ENCODE data around the gene CTSH. TPM values are rescaled to one million over a fixed set of nuclear protein-coding genes. Genes with fewer than 3 reads are reported as not detected.
"Not testable (repeated sequence)": the region's sequence is repeated elsewhere in the genome, so short reads cannot be mapped to it uniquely, and the experiment has no call there.

CTSH gene
- total RNA-seq, 1 donor from 2014 or later: 80.6 TPM

DNA sequence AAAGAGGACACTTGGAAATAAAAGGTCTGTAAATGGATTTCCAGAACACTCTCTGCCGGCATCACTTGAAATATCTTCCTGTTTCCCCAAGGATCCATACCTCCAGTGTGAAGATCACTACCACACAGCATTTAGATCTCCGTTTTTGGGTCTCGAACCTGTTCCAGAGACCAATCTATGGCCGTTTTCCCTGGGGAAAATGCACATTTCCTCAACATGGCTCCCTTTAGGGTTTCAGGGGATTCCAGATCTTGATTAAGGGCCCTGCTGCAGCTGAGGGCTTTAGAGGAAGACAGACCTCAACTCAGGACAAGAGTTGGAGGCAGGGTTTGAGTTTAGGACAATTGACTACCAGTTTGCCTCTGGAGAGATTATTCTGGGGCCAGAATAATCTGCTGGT lies 2.1 kb downstream of the CTSH start:
- intact Hi-C loops (cut with micrococcal nuclease): no loop called here

DNA sequence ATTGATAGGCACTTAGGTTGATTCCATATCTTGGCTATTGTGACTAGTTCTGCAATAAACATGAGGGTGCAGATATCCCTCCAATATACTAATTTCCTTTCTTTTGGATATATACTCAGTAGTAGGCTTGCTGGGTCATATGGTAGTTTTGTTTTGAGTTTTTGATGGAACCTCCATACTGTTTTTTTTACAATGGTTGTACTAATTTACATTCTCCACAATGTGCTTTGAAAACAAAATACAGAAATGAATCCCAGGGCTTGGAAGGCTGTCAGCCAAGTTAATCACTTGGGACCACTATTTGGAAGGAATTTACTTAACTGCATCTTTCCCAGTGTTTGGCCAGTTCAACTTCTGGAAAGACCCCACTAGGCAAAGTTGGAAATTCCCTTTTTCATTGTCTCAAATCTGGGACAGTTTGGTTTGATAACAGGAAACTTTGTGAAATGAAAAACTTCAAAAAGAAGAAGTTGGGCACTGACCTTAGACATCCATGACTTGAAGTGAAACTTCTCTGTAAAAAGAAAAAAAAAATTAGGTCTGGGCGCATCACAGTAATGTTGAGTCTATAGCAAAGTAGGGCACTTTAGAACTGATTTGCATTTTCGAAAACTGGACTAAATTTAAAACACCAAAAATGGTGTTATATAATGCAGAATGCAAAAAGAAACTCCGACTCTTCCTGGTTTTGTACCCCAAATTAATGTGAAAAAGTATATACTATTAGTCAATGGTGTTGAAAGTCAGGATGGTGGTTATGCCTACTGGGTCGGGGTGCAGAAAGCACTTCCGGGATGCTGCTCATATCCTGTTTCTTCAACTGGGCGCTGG lies 6.0 kb downstream of the CTSH start:
- intact Hi-C loops (cut with micrococcal nuclease): no loop called here

DNA sequence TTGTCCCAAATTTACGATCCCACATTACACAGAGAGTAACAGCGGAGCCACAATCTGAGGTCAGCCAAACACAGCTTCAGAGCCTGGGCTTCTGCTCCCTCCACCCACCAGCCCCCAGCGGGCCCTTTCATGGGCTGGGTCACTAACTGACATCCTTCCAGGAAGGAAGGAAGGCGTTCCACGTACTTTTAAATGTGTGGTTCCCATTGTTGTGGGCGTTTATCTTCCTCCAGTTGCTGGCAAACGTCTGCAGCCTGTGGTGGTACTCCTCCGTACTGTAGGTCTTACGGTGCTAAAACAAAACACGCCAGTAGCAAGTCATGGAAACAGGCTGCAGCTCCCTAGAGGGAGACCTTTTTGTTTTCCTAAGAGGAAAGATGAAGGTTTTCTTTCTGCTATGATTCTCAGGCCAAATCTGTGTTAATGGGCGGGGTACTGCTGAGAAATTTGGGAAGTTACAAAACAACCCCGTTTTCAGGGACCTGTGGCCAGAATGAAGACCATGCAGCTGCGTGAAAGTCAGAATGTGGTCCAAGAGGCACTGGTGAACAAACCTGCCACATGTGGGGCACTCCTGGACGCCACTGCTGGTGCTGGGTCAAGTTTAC lies 7.6 kb downstream of the CTSH start:
- intact Hi-C loops (cut with micrococcal nuclease): no loop called here

DNA sequence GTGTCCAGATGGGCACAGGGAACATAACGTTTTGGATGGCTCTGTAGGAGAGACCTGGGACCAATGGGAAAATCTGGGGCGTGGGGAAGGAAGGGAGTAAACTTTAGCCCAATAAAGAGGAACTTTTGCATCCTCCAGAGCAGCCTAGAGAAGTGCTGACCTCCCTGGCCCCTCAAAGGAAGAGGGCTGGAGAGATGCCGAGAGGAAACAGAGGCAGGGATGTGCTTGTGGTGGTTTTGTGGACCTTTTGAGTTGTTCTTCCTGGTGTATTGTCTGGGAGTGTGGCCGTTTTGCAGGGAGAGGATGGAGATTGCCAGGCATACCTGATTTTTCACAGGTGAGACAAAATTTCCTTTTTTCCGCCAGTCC lies 10.2 kb downstream of the CTSH start:
- intact Hi-C loops (cut with micrococcal nuclease): no loop called here

DNA sequence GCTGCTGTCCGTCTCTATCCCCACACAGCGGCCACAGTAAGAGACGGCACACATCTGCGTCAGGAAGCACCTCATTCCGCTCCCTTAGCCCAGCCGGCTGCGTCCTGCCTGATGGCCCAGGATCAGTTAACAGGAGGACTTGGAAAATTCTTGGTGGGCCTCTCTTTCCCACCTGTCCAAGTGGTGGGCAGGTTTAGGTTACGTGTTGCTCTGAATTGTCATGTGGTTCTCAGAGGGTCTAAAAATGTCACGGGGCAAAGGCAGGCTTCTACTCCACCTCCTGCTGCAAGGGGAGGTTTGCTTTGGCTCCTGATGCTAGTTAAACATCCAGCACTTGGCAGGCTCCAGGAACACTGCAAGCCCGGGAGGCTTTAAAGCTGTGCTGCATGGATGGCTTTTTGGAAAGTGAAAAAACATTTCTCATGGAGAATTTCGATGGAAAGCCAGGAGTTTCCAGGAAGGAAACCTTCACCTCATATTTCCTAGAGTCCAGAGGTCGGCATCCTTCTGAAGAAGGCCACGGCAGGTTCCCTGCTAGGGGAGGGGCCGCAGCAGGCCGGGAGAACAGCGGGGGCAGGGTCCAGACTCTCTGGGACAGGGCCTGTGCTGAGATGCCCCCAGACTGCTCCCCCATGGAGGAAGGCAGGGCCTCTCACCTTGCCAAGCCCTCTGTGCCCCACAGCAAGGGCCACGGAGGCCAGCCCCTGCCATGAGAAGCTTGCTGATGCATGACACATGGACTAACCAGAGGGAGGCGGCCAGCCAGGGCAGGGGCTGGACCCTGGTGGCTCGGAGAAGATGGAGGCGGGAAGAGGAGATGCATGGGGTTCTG lies 10.8 kb downstream of the CTSH start:
- intact Hi-C loops (cut with micrococcal nuclease): no loop called here

DNA sequence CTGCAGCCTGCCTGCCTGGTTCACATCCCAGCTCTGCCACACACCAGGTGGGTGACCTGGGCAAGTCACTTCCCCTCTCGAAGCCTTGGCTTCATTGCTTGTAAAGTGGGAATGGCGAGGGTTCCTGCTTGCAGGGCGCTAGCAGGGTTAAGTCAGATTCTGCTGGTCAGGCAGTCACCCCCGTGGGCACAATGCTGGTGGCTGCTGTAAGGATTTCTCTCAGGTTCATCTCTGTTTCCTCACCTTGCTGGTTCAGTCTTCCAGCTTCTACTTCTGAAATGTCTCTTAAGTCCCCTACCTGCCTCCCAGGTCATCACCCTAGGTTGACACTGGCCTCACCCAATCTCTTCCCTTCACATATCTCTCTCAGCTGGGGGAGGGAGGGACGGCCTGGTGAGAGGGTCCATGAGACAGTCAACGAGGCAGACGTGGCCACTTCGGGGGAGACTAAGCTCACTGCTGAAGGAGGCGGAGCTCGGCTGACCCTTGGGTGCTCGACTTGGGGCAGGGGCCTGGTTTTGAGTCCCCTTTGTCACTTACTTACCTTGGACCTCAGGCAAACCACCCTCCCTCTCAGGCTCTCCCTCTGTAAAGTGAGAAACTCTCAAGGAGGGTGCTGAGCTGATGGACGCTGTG lies 11.5 kb downstream of the CTSH start:
- intact Hi-C loops (cut with micrococcal nuclease): no loop called here

DNA sequence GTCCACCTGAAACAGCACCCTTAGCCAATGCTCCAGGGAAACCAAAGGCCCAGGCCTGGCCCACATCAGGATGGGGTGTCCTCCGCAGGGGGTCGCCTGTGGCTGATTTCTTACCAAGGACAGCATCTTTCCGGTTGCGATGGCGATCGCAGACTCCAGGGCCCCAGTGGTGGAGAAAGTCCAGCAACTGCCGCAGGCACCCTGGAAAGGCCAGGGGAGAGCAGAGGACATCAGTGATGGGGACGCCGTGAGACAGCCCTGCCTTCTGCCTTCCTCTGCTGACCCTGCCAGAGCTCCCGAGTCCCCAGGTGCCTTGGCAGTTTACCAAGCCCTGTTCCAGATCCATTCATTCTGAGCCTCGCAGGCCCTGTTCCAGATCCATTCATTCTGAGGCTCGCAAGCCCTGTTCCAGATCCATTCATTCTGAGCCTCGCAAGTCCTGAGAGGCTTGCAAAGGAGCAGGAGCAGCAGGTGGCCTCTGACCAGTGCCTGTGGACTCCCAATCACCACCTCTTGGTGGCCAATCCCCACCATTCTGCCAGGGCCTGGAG lies 12.5 kb downstream of the CTSH start:
- intact Hi-C loops (cut with micrococcal nuclease): no loop called here

DNA sequence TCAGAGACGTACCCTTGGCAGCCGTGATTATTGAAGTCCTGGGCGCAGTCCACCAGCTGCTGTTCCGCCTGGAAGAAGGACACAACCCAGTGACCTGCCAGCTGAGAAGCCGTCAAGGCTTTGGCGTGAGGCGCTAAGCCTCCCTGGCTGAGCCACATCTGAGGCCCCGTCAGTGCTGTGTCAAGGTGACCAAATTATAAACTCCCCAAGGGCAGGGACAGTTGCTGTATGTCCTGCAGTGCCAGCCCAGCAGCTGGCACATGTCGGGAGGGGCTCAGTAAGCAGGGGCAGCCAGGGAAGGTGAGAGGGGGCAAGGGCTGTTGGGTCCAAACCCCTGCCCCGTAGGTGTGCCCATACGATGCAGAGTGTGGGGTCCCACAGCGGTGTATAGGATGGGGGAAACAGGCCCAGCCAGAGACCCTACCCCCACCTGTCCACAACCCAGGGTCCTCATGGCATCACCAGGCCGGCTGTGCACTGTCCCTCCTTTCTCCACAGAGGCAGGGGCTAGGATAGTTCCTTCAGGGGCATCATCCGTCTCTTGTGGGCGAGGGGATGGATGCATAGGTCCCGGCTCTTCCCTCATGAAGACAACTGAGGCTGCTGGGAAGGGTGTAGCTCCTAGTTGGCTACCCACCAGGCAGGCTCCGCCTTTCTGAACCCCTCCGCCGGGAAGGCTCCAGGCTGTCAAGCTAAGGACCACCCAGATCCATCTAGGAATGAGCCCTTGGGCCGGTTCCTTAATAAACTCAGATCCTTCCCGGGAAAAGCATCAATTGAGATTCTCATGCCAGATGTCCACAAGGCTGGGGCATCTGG lies 13.2 kb downstream of the CTSH start:
- intact Hi-C loops (cut with micrococcal nuclease): no loop called here

DNA sequence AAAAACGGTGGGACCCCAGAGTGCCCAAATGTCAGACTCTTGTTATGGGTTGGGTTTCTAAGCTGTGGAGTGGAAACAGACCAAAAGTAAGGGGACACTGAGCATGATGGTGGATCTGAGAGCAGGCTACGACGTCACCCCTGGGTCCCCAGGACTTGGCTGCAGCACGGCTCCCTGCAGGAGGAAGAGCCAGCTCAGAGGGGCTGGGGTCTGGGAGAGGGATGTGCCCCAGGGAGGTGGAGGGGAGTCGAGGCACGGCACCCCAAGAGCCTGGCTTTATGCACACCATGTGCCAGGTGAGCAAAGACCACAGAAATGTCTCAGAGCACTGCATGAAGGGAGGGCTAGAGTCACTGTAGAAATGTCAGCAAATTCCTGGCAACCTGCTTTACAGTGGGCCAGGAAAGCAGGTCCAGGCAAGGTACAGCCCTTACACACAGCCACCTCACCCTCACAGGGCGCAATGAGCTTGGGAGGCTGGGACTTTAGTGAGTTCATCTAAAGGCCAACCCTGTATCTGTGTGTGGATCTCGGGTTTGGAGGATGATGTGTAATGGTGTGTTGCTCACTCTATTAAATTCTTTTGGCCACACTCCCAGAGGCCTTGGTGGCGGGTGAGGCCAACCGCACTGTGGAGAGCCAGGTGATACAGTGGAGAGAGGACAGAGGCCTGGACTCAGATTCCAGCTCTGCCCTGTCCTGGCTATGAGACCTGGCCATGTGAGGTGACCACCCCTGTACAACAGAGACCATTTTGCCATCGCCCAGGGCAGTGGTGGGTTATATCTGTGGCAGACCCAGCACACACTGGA lies 14.1 kb downstream of the CTSH start:
- intact Hi-C loops (cut with micrococcal nuclease): no loop called here

DNA sequence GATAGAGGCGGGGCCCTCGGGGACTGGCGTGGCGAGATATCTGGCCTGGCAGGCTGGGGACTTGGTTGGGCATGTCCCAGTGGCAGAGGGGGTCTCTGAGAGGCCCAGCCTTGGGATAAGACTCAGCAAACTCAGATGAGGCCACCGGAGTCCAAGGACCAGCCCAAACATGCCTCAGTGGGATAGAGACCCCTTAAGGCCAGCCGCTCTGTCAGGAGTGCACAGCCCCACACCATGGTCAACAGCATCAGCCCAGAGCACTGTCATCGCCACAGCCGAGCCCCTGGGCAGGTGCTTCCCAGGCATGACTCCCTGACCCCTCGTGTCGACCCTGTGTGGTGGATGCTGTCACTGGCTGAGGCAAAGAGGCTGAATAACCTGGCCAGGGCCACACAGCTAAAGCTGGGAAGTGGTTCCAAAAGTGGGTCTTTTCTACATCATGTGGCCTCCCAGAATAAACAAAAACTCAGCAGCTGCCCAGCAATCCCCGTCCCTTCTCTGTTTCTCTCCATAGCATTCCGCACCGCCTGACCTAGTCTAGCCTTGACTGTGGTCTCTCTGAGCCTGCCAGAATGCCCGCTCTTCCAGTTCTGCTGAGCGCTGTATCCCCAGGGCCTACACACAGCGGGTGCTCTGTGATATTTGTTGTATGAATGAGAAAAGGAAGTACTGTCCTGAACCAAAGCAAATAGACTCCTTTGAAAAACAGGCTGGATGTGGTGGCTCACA lies 15.1 kb downstream of the CTSH start:
- intact Hi-C loops (cut with micrococcal nuclease): no loop called here

DNA sequence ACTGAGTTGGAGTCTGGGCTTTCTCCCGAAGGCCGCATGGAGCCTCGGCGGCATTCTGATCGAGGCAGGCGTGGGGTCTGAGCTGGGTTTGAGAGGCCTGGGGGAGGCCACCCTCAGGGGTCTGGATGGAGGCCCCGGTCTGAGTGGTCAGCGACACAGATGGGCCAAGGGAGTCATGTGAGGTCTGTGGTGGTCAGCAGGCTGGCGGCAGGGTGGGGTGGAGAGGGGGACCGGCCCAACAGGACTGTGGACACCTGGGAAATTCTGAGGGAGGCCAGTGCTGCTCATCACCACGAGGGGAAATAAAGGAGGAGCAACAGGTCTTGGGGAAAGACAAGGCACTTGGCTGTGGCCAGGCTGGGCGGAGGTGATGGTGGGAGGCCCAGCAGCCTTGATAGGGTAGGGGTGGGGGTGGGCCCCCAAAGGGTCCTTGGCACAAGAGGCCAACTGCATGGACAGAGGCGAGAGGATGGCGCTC lies 16.2 kb downstream of the CTSH start:
- intact Hi-C loops (cut with micrococcal nuclease): no loop called here

DNA sequence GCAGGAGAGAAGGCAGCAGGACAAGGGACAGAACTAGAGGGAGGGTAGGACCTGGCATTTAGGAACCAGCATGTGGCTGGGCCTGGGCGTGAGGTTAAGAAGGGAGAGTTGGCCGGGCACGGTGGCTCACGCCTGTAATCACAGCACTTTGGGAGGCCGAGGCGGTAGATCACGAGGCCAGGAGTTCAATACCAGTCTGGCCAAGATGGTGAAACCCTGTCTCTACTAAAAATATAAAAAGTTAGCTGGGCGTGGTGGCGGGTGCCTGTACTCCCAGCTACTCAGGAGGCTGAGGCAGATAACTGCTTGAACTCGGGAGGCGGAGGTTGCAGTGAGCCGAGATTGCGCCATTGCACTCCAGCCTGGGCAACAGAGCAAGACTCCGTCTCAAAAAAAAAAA lies 16.7 kb downstream of the CTSH start:
- intact Hi-C loops (cut with micrococcal nuclease): not testable (repeated sequence)

DNA sequence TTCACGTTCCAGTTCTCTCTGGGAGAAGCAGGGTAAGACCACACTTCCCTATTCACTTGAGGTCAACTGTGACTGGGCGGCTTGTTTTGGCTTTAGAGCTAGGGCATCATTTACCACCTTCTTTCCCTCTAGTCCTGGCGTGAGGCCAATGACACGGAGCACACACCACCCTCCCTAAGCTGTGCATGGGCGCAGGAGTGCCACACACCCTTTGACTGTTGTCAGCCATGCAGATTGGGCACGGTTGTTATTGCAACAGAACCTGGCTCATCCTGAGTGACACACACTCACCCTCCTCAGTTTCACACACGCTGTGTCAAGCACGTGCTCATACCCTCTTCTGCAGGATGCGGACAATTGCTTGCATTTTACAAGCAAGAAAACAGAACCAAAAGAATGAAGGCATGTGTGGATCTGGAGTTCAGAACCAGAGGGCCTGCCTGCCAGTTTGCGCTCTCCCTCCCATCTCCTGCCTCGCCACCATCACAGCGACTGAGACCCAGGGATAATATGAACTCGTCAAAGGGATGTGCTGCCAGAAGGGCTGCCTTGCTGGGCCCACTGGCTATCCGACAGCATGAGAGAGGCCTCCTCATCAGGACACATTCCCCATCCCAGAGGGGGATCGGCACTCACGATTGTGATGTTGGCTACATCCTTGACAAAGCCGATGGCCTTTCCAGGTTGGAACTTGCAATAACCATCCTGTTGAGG lies 17.6 kb downstream of the CTSH start:
- intact Hi-C loops (cut with micrococcal nuclease): no loop called here

DNA sequence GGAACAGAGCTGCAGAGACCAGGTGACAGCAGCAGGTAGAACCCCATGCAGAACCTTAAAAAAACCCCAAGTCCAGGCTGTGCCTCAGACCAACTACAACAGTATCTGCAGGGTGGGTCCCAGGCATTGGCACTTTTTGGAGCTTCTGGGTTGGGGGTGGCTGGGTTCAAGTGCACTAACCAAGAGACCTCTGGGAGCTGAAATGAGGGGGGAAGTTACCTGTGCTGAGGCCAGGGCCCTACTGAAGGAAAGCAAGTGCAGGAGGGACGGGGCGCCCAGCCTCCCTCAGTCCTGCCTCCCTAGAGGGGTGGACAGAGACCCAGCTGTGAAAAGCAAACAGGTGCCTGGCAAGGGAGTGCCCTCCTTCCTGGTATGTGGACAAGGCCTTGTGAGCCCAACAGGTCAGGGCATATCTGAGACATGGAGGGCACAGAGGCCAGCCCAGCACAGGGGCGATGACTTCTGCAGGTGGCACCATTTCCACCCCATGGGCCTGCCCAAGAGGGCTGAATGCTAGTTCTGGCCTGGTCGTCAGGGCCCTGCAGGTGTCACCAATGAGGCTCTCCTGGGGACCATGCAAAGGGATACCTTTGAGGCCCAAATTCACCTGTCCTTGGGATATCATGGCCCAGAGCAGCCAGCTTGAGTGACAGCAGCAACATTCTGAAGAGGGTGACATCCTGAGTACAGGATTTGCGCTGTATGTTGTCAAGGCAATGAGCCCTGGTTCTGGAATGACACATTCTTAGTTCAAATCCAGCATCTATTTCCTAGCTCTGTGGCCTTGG lies 18.7 kb downstream of the CTSH start:
- intact Hi-C loops (cut with micrococcal nuclease): no loop called here

DNA sequence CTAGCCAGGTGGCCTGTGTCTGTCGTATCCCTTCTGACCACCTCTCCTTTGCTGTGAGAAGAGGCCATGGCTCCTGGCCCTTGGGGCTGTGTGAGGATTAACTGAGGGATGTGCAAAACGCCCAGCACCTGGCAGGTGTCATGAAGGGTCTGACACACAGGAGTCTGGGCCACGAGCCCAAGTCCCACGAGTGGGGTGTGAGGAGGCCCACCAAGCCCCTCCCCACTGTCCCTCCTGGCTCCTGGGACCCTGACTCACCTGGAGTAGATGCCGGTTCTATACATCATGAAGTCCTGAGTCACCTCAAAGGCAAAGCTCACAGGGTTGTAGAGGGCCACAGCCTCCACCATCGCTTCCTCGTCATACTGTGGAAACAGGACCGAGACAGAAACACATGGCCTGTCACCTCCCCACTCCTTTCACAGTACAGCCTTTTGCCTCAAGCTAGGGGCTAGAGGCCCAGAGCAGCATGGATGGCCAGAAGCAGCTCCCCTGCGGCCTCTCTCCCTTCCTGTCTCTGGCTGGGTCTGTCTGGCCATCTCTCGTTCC lies 19.7 kb downstream of the CTSH start:
- intact Hi-C loops (cut with micrococcal nuclease): no loop called here

DNA sequence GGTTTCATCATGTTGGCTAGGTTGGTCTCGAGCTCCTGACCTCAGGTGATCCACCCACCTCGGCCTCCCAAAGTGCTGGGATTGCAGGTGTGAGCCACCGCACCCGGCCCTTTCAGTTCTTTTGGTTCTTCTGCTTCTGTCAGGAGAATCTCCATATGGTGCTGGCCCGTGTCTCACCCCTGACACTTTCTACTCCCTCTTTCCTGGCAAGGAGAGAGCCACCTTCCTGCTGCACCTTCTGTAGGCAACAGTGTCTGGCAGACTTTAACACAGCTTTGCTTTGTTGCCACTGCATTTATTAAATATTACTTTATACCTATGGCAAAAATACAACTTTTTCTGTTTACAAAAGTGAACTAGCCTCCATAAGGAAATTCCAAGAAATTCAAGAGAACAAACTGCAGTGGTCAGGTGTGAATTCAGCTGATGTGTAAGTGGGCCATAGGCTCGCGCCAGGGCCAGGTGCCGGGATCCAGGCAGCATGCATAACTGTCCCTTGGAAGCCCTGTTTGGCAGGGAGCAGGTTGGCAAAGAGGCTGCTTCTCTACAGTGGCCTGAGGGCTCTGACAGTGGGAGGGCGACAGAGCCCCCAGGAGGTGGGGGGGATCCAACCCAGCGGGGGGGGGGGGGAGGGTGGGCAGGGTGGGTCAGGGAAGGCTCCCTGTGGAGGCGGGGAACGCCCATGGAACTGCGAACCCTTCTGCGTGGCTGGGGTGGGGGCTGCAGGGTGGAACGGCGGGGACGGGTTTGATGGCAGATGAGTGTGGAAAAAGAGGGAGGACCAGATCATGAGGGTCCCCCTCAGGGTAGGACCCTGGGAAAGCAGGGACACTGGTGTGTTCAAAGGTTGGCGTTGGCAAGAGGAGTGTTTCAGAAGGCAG lies 21.1 kb downstream of the CTSH start:
- intact Hi-C loops (cut with micrococcal nuclease): no loop called here
